Renal cortex interstitium (tissue), 11 donors: ENCODE measurements around the gene BMP2K. TPM values are rescaled to one million over a fixed set of nuclear protein-coding genes. Genes with fewer than 3 reads are reported as not detected.

Experiments
- DNase-seq, 11 donors: peaks; one replicate each; pipeline ENCODE4 v3.0.0-alpha.2; 2013; ENCODE audit warnings: low read depth in 9 of 11, low spot score in 4 of 11; ENCODE audit errors: extremely low read depth in 1 of 11
- polyA plus RNA-seq, 3 donors: library from polyadenylated mRNA; unstranded; fragments of 120-200 nt; gene quantifications; one replicate each; pipeline ENCODE4 v1.2.1, GENCODE V29; 2013; ENCODE audit not compliant: insufficient read length in 3 of 3

BMP2K gene
- polyA plus RNA-seq, 3 donors = 25.2 to 30.2 (median 26.6) TPM

- DNase-seq = no peak
Measured at GRCh38 chr4:78758085-78758484, 18.1 kb upstream of the BMP2K start.

DNA sequence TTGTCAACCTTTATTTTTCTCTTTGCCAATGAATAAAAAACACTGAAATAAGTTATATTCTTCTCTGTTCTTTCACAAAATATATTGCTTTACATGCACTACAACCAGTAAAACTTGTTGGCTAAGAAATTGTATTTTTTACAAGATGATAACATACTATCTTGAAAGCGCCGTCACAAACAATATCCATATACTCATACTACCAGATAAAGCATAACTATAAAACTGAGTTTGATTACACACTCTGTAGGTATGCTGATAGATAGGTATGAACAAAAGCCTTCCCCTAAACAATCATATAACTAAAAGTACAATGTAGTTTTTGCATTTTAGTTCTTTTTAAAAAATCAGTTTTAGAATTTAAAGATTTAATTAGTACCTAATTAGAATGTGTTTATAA, 13.6 kb upstream of the BMP2K start:
- DNase-seq = no peak

DNA sequence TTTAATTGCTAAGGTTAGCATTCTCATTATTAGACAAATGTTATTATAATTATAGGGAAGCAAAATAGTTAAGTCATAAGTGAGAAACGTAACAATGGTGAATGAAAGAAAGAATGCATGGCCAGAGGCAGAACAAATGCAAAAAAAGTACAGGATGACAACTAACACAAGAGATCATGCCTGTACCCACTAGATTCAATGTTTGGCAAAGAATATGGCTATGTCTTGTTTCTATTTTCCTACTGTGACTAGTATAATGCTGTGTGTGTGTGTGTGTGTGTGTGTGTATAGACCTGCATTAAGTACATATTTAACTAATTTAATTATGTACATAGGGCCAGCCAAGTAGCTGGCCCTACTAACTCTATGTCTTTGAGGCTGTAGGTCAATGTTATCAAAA, 12.9 kb upstream of the BMP2K start:
- no peak for DNase-seq

- no peak for DNase-seq
Measured at GRCh38 chr4:78763763-78764387, 12.3 kb upstream of the BMP2K start.

GRCh38 chr4:78764498-78764961, 11.6 kb upstream of the BMP2K start:
- DNase-seq = no peak

DNA sequence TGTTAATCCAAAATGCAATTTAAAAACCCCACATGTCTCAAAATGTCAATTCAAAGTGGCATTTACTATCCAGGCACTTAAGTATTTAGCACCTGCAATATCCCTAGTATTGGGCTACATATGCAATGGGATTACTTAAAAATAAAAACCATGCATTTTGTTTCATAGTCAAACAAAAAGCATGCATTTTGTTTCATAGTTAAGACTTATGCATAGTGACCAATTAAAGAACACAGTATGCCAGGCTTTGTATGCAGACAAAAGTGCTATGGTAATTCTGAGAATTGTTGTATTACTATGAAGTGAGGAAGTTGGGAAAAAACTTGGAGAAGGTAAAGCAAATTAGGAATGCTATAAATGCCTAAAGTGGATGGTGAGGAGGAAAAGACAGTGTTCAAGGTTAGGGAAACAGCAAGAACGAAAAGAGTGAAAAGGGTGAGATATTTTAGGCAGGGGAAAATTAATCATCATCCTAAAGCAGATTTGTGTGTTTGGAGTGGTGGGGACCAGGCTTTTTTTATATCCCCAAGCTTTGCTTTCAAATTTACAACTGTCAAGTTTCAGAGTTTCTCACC, 10.6 kb upstream of the BMP2K start:
- DNase-seq = no peak

- DNase-seq = no peak
Measured at GRCh38 chr4:78766026-78766425, 10.1 kb upstream of the BMP2K start.

- DNase-seq = no peak
Measured at GRCh38 chr4:78766650-78767049, 9.5 kb upstream of the BMP2K start.

- DNase-seq = no peak
Measured at GRCh38 chr4:78767350-78767749, 8.8 kb upstream of the BMP2K start.

GRCh38 chr4:78768452-78769180, 7.5 kb upstream of the BMP2K start:
- no peak for DNase-seq

GRCh38 chr4:78770091-78770642, 6.0 kb upstream of the BMP2K start:
- no peak for DNase-seq

GRCh38 chr4:78772526-78773091, 3.5 kb upstream of the BMP2K start:
- no peak for DNase-seq

DNA sequence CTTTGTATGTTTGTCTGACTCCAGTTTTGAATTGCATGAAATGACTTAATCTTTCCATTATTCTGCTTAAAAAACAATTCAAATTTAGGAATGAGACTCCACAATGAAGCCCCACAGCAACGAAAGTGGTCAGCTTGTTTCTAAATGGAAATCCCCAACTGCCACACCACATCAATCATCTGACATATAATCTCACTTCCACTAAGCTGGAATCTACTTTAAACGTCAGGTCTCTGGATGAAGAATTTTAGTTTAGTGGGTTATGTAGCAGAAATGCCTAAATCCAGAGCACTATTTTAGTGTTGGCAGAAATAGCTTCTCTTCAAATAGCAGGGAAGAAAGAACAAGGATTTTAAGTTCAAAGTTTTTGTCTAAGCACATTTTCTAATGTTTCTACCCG, 1.7 kb upstream of the BMP2K start:
- DNase-seq = no peak

DNA sequence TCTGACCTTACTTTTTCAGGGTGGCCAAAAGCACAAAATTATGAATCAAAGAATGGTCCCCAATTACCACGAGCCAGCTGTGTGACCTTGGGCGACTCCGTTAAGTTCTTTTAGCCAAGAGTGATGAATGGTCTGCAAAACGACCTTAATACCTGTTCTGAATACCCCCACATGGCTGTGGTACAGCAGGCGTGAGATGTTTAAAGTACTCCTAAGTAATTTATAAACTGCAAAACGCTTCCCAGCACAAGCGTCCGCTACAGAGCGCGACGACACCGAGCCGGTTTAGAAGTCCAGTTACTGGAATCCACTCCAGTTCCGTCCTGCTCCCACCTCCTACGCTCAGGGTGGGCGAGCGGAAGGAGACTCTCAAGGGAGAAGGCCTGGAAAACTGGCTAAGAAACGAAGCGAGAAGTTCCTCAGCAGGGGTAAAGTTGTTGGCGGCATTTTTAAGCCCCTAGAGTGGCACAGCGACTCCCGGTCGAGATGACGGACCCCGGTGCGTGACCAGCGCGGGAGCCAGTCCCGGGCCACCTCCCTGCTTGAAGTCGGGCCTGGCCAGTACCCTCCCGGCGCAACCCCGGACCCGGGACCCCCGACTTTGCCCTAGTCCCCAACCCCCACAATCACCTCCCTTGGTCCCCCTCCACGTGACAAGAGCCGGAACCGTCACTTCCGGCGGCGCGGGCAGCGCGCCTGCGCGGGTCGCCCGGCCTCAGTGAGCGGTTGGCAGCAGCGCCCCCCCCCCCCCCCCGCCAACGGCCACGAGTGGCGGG, 659 bp upstream of the BMP2K start:
- peak; percentile 73 to 89 (median 84) for DNase-seq

DNA sequence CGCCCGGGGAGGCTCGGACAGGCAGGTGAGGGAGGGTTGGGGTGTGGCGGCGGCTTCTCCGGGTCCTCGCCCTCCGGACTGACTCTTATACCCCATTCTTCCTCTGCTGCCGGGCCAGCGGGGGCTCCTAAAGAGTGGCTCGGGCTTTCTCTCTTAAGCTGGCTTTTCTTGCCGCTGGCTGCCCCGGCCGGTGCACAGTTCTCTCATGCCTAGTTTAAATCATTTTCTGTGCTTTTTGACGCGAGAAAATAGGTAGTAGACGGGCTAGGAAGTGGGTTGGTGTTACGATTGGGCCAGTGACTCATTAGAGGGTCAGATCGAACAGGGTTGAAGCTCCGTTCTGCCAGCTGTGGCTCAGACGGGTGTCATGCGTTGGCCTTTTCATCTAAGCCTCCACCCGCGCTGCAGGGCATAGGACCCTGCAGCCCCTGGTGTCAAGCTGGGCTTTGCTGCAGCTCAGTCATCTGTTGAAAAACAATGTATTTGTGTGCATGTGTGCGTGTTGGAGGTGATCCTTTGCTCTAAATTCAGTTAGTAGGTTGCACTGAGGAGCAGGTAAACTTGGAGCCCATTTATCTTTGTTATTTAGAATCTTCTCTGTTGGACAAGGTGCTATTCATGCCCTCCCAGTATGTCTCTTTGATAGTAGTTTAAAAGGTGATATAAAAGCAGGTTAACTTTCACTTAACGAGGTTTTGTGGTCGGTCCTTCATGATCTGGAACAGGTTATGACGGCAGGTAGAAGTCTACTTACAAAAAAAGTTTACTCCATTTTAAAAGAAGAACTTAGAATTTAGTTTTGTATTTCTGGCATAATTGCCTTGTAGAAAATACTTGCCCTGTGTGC, 802 bp downstream of the BMP2K start:
- DNase-seq = peak in 3 of 11 donors; percentile 18 to 26 (median 24)

DNA sequence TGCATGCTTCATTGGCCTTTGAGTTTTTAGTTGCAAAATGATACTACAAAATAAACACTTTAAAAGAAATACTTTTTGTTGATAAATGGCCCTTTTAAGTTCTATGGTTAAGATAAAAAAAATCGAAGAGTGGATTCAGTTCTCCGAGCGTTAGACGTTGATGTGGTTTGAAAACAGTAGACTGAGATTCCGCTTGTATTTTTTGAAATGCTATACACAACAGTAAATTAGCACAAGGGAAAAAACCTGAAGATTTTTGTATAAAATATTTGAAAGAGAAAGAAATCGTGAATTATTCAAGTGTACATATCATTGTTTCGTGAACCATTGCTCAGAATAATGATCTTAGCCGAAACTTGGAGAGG, 1.4 kb downstream of the BMP2K start:
- no peak for DNase-seq

DNA sequence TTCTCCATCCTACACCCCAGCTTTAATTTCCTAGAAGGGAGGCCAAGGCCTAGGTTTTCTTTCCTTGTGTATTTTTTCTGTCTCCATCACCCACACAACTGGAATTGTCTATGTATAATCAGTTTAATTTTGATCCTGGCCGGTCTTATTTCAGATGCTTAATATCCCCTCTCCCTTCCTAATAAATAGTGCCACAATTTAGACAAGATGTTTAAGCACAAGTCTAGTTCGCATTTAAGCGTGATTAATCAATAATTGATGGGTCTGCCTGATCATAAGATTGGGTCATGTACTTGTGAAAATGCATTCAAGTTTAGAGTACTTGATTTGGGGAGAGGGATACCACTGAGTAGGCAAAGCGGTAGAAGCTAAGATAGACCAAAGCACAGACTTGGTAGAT, 2.4 kb downstream of the BMP2K start:
- no peak for DNase-seq

- DNase-seq = no peak
Measured at GRCh38 chr4:78779280-78779679, 3.1 kb downstream of the BMP2K start.
